Activated T-helper 1 cell treated with anti-CD3 and anti-CD28 coated beads, Interleukin-2, amount 50 U/mL, for 16 hours (primary cell): Measurements from ENCODE around the gene SFXN5.
"Not testable (repeated sequence)": the region's sequence is repeated elsewhere in the genome, so short reads cannot be mapped to it uniquely, and the experiment has no call there.

Experiments
- DNase-seq, 2 donors: peaks; one replicate each; pipeline ENCODE4 v3.0.0-alpha.2; 2020; ENCODE audit warnings: low read depth in 1 of 2, low spot score in 1 of 2

The SFXN5 gene

DNA sequence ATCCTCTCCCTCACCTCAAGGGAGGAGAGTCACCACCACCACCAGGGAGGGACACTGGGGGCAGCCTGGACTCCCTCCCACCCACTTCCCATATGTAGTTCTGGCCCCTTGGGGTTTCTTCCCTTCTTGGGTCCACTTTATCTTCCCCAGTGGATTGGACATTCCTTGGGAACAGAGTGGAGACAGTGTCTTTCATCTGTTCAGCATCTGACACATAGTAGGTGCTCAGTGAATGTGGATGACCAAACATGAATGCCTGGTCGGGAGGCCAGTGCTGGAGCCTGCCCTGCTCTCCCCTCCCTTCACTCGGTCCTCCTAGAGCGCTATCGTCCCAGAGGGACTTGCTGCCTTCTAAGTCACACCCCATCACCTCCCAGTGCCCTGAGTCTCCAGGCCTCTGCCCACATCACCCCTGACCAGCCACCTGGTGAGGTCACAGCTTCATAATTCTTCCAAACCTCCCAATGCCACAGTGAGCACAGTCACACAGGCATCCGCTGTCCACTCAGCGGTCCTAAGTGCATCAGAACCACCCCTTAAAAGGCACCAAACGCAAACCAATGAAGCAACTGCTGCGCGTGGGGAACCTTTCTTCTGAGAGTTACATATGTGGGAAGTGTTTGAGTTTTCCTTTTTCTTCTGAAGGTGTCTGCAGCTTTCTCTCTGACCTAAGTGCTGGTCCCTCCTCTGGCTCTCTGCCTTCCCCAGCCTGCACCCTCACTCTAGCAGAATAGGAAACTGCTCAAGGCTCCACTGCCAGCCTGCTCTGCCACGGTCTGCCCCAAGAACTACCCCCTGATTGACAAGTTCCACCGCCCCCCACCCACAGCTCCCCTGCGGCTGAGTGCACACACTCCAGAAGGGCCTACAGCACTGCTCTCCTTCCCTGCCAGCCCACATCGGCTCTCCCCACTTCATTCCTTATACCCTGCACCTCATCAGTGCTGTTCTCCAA, 7.2 kb upstream of the SFXN5 start:
- no peak for DNase-seq

DNA sequence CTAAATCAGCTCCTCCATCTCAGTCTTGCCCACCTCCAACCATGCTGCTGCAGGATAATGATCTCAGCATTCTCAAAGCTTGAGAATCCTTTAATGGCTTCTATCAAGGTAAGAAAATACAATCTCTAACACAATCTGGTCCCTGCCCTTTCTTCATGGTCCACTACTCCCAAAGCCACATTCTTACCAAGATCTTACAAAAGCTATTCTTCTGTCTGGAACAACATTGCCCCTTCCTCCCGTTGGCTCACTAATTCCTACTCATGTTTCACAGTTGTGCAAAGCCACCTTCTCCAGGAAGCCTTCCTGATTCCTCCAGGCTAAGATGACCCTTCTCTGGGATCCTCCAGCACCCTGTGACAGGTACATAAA, 5.9 kb upstream of the SFXN5 start:
- DNase-seq: no peak

DNA sequence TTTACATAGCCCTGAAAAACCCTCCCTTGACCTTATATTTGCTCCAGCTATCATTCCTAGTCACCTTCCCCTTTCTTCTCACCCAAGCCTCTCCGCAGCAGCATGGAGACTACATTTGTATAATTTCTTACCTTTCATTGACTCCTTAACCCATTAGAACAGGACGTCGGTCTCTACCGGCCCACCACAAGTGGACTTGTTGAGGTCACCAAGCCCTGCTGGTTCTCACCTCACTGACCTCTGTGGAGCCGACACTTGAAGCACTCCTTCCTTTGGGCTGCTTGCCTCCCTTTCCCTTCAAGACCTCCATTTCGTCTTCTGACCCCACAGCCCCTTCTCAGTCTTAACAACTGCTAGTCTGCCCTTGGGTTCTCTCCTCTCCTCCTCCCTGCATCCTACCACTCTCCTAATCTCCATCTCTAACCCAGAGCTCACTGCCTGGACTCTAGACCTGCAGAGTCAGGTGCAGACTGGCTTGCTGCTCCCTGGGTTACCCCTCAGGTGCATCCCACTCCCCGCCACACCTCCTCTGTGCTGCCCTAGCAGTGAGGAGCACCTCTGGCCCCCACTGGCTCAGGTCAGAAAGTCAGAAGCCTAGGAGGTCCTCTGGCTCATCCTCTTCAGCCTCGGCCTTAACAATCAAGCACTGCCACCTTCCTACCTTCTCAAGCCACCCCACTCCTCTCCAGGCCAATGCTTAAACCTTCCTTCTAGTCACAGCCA, 5.3 kb upstream of the SFXN5 start:
- no peak for DNase-seq

DNA sequence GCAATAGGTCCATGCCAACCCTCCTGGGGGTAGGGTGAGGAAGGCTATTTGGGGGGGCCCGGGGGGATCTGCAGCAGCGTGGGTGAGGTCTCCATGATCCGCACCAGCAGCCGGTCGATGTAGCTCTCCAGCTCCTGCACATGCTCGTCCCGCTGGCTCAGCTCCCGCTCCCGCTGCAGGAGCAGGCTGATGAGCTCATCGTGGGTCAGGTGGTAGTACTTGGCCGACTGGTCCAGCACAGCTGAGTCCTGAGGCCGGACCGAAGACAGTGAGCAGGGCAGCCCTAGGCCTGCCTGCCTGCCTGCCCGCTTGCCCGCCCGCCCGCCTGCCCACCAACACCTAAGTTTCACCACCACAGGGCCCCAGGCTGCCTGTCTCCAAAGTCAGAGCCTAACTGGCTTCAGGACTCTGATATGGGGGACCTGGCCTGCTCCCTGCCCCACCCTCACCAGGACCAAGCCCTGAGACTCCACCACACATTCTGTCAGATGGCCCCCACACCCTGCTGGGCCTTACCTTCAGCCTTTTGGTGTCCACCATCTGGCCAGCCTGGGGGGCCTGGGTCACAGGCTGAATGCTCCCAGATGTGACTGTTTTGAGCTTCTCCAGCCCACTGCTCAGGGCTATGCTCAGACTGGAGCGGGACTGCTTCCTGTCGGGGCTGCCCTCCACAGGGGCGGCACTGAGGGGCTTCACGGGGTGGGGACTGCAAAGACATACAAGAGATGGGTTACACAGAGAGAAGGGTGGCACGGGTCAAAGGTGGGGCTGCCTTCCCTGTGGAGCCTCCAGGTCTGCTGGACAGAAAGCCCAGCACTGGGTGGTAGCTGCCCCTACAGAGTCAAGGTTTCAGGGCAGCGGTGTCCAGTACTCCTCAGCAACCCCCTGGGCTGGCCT, 4.2 kb upstream of the SFXN5 start:
- no peak for DNase-seq

DNA sequence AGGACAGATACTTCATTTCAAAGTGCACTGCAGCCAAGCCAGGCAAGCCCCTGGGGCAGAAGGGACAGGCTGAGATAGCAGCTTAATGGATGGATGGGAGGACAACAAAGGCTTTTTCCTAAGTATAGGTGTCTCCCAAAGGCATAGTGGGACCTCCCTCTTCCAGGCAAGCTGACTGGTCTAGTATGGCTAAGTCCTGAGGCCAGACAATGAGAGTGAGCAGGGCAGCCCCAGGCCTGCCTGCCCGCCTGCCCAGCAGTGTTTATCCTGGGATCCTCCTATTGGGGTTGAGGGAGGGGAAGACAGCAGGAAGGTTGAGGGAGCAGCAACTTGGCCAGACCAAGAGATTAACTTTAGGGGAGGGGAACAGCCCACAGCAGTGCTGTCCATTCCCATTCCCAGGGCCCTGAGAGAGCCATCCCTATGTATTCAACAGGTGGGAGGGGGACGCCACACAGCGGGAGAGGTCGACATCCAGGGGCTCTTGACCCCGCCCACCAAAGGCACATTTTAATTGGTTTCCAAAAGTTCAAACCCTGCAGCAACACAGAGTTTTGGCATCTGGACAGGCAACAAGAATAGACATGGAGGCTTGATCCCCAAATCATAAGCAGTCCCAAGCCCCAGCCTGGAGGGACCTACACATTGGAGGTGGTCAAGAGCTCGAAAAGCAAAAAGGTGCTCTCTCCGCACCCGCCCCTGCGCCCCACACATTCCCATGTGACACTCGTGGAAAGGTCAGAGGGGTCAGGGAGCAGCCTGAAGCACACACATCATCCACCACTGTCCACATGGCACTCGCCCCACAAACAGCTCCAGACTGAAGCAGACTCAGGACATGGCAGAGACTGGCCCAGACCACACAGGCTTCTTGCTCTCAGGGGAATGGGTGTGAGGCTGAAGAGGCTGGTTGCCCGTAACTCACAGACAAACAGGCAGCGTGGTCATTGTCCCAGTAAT, 2.9 kb upstream of the SFXN5 start:
- DNase-seq: no peak

DNA sequence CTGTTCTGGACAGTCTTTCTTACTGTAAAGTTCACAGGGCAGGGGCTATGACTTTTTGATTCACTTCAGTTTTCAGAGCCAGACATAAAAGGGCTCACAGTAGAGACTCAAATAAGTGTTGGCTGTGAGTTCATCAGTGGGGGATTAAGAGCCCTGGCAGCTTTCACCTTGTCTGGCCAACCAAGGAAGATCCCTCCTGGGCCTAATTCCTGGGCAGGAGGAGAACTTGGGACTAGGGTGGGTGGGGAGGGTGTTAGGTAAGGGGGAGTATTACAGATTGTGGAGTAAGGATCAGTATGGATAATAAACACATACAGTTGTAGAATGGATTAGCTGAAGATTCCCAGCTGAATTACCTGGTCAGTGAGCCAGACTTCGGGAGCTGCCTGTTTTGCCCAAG, 904 bp upstream of the SFXN5 start:
- DNase-seq: no peak

DNA sequence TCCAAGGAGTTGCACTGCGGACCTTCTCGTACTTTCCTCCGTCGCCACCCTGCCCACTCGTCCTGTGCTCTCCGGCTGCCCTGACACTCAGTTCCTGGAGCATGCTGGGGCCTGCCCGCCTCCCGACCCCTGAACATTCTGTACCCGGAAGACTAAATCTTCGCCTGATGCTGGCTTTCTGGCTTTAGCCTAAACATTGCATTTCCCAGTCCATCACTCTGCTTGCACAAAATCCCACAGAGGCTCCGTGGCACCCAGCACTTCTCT, 550 bp upstream of the SFXN5 start:
- no peak for DNase-seq

DNA sequence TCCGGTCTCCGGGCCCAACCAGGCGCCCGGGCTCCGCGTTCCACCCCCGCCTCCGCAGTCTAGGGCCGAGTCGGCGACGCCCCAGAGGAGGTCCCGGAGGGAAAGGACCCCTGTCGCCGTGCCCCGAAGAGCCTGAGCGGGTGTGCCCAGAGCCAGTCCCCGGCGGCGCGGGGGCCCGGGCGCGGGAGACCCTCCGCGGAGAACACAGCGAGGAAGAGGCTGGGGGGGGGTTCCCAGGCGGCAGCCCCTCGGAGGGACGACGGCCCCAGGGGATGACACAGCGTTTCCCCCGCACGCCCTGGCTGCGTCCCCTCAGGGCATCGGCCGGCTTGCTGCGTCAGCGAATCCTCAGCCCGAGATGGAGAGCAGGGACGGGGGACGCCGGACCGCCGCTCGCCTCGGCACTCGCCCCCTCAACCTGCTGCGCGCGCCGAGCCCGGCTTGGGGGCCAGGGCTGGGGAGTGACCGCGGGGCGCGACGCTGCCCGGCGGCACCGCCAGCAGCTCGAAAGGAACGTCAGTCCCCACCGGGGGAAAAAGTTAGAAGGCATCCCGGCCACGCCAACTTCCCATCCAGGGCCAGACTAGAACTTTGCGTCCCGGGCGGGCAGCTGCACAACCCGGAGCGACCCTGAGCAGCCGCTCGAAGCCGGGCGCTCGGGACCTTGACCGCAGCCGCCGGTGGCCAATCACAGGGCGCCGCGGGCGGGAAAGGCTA, 711 bp downstream of the SFXN5 start:
- DNase-seq: peak in 1 of 2 donors; percentile 17

DNA sequence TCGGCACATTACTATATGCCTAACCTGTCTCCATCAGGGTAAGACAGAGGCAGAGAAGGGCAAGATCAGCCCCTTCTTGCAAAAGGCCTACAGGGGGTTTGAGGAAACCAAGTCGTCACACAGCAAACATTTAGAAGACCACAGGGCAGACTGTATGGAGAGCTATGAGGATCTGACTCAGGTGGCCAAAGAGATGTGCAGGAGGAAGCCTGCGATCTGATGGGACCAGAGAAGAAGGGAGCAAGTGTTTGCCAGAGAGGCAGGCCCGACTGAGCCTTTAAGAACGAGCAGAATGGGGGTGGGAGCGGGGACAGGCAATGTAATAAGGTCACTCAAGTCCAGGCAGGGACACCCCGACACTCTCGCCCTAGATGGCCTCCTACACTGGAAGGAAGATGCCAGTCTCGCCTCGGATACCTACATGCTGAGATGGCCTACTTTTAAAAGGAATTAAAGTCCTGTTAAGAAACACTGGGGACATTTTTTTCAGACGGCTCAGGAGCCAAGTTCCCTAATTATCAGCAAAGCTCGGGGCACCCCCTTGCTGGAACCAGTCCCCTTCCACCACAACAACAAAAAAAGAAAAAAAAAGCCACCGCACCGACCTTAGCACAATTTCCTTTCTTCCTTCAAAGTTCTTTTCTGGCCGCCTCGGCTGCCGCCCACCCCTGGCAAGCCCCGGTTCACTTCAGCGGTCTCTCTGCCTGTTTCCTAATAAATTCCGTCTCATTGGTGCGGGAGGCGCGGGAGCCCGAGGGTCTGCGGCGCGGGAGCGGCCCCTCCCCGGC, 1.5 kb downstream of the SFXN5 start:
- DNase-seq: no peak

DNA sequence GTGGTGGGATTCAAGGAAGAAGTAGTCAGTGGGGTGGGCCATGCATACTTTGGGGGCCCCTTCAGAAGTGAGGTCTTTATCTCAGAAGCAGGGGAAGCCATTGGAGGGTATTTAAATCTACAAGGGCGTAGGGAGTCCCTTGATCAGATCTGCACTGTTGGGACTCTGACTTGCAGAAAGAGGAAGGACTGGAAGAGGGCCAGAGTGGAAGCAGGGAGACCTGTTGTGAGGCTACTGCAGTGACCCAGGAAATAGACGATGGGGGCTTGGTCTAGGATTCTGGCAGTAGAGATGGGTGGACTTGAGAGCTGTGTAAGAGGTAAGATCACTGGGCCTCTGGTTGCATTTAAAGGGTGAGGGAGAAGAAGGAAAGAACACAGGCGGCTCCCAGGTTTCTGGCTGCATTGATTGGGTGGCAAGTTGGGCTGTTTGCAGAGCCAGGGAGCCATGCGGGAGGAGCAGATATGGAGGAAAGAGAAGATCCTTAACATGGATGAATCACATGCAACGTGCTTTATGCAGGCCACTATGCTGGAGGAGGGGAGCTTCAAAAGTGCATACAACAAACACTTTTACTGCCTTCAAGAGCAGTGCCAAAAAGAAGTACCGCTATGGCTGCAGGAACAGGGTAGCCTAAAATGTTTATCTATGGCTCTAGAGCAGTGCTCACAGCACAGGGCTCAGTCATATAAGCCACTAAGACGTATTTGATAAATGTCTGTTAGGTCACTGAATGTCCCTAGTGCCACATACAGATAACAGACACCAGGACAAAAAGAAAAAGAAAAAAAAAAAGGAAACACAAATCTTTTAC, 2.3 kb downstream of the SFXN5 start:
- DNase-seq: no peak

DNA sequence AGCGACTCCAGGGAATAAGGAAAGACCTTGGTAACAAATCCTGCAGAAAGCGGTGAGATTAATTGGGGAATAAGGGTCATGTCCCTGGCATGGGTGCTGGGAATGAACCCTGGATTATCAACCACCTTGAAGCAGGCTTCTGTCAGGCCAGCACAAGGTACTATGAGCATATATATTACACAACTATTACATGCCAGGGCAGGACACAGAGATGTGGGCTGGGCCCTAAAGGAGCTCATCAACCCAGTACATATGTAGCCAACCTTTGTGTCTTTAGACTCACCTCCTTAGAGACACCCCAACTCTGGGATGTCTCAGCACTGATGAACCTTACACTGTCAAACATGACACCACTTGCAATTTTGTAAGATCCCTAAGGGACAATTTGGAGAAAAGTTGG, 3.4 kb downstream of the SFXN5 start:
- DNase-seq: no peak

DNA sequence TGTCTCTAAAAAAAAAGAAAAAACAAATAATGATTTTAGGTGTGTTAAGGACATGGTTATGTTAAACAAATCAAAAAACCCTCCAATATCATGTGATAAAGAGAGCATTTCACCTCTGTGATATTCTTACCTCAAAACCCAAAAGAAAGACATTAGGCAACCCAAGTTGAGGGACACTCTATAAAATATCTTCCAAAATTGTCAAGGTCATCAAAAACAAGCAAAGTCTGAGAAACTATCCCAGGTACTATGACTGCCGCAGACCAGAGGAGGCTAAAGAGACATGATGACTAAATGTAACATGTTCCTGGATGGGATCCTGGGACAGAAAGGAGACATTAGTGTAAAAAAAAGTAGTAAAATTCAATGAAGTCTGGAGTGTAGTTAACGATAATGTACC, 4.5 kb downstream of the SFXN5 start:
- no peak for DNase-seq

DNA sequence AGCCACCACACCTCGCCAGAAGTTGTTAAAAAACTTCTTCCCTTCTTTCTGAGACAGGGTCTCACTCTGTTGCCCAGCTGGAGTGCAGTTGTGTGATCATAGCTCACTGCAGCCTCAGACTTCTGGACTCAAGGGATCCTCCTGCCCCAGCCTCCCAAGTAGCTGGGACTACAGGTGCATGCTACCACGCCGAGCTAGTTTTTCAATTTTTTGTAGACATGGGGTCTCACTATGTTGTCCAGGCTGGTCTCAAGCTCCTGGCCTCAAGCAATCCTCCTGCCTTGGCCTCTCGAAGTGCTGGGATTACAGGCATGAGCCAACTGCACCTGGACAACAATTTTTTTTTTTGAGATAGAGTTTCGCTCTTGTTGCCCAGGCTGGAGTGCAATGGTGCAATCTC, 6.4 kb downstream of the SFXN5 start:
- not testable (repeated sequence) for DNase-seq

DNA sequence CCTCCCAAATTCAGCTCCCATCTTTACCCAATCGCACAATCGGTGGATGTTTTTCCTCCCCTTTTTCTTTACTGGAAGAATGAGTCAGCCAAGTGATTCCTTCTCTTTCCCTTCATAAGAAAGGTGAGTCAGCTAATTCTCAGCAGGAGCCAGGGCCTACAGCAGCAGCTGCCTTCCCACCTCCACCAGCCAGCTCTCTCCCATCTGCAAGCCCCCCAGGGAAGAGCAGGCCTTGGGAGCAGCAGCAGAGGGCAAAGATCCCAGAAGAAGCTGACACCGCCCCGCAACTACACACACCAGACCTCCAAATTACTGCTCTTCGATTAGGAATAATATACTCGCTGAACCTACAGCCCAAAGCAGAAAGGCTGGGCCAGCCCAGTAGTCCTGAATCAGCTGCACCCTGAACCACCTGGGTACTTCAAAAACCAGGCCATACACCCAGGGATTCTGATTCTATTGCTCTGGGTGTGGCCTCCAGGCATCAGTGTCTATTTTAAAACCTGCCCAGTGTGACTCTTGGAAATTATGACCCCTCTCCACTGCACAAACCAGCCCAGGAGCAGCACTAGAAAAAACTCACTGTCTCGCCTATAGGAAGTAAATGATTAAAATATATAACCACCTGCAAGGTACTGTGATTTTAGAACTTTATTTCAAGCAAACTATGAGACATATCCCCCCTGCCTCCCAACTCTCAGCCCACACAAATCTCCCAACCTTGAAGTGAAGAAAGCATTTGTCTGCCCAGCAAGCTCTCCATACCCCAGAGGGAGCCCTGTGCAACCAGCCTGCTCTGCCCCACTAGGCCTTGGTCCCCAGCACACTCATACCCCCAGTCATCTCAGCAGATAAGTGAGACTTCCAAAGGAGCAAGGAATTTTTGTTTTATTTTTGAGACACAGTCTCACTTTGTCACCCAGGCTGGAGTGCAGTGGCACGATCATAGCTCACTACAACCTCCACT, 7.3 kb downstream of the SFXN5 start:
- DNase-seq: no peak

DNA sequence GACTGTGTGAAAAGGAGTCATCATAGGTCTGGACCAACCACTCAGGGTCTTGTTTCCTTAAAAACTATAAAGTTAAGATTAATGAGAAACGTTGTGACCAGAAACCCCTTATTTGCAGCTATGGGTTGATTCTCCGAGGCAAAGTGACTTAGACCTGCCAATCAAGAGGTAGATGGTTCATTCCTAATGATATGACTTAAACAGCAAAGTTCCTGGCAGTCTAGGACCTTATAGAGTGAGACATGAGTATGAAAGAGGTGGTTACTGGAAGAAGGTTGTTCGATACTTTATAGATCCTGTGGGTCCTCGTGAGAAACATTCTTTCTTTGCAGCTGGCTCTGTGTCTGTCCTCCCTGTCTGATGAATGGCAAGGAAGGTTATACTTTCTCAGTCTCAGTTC, 8.0 kb downstream of the SFXN5 start:
- DNase-seq: no peak

DNA sequence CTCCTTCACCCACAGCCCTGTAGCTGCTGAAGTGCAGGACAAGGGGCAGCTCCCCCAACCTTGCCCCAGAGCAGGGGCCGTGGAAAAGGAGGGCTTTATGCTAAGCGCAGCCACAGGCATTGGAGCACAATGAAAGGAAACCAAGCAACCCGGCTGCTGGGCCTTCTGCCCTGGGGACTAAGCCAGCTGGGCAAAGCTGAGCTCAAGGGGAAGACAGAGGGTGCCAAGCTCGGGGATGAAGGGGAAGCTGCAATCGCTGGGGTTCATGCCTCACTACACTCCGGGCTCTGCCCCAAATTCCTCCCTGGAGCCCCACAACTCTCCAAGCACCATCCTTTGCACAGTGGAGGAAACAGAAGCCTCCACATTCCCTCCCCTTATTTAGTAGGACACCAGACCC, 12.4 kb downstream of the SFXN5 start:
- DNase-seq: no peak

DNA sequence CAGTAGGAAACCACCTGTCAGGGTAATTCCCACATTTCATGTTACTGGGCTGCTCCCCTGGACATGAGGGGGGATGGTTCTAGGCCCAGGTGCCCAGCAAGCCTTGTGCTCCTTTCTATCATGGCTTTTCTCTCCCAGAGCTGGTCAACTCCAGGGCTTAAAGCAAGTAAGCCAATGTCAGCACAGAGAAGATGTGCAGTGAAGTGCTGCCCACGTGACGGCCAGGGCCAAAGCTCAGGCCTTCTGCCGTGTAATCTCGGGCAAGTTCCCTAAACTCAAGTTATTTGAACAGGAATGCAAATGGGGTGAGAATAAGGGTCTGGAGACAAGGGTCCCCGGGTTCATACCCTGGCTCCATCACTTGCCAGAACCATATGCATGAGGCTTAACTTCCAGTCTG, 16.5 kb downstream of the SFXN5 start:
- no peak for DNase-seq
